ENCODE measurements around the gene NFIA.

GRCh38 chr1:61225478-61225877 is 143.1 kb downstream of the NFIA start:
- TF ChIP-seq POLR2AphosphoS5 (IDR thresholded peaks at IDR 0.05) = no peak
- TF ChIP-seq CTCF (IDR thresholded peaks at IDR 0.05) = no peak
- TF ChIP-seq POLR2A (IDR thresholded peaks at IDR 0.05) = no peak
